GM23248 (cell line): ENCODE data around the gene PAPPA.

ENCODE experiments used
- EZH2 ChIP-seq: fragments of 200-600 bp; sonication (generic); IDR thresholded peaks from 2 replicates; pipeline ENCODE4 v1.6.1; 2018; ENCODE audit warnings: antibody characterized with exemption, mild to moderate bottlenecking; ENCODE audit not compliant: insufficient read depth, poor library complexity, severe bottlenecking
- EZH2phosphoT487 ChIP-seq: fragments of 200-600 bp; sonication (generic); IDR thresholded peaks from 2 replicates; pipeline ENCODE4 v1.6.1; 2018; ENCODE audit warnings: antibody characterized with exemption, moderate library complexity, mild to moderate bottlenecking, low read depth; ENCODE audit not compliant: insufficient read depth

- TF ChIP-seq EZH2phosphoT487 (no peak), EZH2 (no peak)
These were observed 16.6 kb upstream of the PAPPA start for GRCh38 chr9:116137010-116137409.
